Activated T-helper 9 cell treated with anti-CD3 and anti-CD28 coated beads, Interleukin-2, amount 50 U/mL, for 16 hours (primary cell): ENCODE data around the gene CENPC.
"Not testable (repeated sequence)": the region's sequence is repeated elsewhere in the genome, so short reads cannot be mapped to it uniquely, and the experiment has no call there.

Experiments used
- DNase-seq: peaks from one replicate; pipeline ENCODE4 v3.0.0-alpha.2; 2020; ENCODE audit warnings: low read depth

CENPC gene

DNA sequence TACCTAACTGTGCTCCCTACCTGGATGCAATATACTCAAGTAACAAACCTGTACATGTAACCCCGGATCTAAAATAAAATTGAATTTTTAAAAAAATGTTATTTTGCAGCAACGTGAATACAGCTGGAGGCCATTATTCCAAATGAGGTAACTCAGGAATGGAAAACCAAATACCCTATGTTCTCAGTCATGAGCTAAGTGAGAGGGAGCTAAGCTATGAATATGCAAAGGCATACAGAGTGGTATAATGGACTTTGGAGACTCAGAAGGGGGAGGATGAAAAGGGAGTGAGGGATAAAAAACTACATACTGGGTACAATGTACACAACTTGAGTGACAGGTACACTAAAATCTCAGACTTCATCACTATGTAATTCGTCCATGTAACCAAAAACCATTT, 78.6 kb downstream of the CENPC start:
- no peak for DNase-seq

DNA sequence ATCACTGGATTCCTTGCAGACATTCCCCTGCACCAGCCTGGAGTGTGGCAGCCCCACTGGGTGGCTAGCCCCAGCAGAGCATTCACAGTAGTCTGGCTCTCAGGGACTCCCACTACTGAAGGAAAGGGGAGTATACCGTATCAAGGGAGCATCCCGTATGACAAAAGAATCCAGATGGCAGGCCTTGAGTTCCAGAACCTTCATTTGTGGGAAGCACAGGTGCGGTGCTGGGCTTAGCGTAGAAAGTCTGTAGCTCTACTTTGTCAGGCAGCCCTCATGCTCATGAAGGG, 79.6 kb downstream of the CENPC start:
- no peak for DNase-seq

DNA sequence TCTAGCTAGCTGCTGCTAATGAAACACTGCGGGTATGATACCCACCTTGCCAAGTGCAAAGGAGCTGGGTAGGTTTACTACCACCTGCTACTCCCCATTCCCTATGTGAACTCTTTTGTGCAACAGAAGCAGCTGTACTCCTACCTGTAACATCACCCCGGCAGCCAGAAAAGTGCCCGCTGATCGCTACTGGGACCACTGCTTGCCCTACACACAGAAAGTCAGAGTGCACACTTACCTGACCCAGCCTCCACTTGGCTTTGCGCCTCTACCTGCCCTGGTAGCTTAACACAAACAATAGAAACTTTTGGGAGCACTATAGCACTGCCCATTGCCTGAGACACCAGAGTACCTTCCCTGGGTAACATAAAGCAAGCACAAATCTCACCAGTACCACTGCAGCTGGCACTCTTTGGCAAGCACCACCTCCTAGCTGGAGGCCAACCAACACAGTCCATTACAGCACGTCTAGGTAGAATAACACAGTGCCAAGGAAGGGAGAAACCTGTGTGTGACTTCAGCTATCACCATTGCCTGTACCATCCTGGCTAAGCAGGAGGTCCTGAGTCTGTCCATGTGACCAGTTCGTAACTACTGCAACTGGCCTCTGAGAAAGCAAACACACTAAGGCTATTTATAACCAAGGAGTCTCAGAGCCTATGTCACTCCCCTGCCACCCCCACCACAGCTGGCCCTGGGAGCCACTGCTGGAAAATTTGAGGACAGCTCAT, 80.1 kb downstream of the CENPC start:
- DNase-seq = no peak

DNA sequence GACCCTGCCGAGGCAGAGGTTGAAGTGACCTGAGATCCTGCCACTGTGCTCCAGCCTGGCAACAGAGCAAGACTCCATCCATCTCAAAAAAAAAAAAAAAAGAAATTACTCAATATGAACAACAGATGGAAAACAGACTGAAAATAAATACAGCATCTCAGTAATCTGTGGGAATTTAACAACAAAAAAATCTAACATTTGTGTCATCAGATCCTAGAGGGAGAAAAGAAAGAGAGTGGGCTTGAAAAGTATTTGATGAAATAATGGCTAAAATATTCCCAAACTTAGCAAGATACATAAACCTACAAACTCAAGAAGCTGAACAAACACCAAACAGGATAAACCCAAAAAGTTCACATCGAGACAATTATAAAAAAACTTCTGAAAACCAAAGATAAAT, 84.7 kb downstream of the CENPC start:
- no peak for DNase-seq

DNA sequence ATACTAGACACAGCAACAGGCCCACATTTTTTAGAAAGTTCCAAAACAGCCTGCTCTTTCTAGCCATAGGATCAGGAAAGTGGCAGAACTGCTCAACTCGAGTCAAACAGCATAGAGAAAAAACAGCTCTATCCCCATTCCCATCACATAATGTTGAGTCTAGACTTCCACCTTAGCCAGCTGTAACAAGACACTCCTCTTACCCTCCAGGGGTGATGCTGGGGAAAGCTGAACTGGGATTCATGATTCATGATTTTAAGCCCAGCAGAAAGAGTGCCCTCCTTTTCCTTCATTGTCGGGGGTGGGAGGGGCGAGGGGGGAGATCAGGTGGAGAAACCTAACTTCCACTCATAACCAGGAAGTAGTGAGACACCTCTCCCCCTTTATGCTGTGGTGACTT, 86.1 kb downstream of the CENPC start:
- DNase-seq = no peak

DNA sequence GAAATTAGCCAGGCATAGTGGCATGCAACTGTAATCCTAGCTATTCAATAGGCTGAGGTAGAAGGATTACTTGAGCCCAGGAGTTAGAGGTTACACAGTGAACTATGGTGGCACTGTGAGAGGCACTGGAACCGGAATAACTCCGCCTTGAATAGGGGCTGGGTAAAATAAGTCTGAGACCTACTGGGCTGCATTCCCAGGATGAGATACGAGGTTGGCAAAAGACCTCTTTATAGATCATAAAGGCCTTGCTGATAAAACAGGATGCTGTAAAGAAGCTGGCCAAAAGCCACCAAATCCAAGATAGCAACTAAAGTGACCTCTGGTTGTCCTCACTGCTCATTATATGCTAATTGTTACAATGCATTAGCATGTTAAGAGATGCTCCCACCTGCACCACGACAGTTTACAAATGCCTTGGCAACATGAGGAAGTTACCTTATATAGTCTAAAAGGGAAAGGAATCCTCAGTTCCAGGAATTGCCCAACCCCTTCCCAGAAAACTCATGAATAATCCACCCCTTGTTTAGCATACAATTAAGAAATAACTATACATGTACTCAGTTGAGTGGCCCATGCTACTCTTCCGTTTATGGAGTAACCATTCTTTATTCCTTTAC, 88.6 kb downstream of the CENPC start:
- DNase-seq = no peak

DNA sequence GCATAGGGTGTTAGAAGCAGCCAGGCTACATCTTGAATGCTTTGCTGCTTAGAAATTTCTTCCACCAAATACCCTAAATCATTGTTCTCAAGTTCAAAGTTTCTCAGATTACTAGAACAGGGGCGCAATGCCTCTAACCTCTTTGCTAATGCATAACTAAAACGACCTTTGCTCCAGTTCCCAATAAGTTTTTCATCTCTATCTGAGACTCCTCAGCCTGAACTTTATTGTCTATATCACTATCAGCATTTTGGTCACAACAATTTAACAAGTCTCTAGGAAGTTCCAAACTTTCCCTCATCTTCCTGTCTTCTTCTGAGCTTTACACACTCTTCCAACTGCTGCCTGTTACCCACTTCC, 92.5 kb downstream of the CENPC start:
- not testable (repeated sequence) for DNase-seq

DNA sequence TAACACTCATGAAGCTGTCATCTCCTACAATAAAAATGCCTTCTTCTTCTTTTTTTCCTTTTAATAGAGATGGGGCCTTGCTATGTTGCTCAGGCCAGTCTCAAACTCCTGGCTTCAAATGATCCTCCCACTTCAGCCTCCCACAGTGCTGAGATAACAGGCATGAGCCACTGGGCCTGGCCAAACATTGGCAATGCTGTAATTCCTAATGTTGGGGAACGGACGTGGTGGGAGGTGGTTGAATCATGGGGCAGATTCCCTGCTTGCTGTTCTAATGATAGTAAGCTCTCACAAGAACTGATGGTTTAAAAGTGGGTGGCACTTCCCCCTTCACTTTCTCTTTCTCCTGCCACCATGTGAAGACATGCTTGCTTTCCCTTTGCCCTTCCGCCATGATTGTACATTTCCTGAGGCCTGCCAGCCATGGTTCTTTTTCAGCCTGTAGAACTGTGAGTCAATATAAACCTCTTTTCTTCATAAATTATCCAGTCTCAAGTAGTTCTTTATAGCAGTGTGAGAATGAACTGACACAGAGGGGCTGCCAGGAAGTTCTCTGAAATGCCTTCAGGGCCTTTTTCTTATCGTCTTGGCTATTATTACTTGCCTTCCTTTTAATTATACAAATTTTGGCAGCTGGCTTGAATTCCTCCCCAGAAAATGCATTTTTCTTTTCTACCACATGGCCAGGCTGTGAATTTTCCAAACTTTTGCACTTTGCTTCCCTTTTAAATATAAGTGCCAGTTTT, 93.0 kb downstream of the CENPC start:
- no peak for DNase-seq

DNA sequence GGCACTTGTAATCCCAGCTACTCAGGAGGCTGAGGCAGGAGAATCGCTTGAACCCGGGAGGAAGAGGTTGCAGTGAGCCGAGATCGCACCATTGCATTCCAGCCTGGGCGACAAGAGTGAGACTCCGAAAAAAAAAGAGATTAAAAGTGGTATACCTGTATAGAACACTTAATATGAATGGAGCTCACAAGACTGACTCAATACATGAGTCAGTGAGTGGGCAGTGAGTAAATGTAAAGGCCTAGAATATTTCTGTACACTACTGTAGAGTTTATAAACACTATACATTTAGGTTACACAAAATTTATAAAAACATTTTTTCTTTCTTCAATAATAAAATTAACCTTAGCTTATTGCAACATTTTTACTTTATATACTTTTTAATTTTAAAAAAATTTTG, 93.8 kb downstream of the CENPC start:
- DNase-seq = no peak

DNA sequence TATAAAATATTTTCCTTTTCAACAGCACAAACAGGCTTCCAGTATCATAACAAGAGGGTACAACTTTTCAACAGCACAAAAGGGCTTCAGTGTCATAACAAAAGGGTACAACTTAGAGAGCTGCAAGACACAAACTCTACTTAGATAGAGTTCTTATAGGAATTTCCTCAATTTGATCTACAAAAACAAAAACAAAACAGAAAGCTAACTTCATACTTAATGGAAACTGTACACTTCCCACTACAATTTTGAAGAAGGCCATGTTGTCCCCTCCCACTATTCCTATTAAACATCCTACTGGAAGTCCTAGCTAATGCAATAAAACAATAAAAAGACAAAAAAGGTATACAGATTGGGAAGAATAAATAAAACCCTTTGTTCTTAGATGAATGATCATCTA, 96.7 kb downstream of the CENPC start:
- DNase-seq = no peak

DNA sequence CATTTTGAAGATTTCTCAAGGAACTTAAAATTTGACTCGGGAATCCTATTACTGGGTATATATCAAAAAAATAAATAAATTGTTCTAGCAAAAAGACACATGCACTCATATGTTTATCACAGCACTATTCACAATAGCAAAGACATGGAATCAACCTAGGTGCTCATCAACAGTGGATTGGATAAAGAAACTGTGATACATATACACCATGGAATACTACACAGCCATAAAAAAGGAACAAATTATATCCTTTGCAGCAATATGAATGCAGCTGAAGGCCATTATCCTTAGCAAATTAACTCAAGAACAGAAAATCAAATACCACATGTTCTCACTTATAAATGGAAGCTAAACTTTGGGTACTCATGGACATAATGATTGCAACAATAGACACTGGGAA, 97.4 kb downstream of the CENPC start:
- DNase-seq = no peak

DNA sequence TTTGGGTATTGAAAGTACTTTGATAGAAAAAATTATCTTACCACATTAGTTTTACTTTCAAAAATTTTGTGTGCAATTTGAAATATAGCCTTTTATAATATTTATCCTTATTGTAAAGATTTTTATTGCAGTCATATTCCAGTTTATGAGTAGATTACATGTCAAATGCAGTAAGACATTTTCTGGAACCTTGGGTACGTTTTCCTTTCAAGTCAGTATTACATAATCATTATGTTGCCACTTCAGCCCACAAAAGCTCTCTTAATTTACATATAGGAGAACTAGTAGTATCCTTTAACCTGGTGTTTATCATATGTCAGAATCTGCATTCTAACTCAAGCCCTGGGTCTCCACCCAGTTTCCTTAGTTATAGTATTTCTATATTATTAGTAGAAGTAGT, 98.5 kb downstream of the CENPC start:
- DNase-seq = no peak

DNA sequence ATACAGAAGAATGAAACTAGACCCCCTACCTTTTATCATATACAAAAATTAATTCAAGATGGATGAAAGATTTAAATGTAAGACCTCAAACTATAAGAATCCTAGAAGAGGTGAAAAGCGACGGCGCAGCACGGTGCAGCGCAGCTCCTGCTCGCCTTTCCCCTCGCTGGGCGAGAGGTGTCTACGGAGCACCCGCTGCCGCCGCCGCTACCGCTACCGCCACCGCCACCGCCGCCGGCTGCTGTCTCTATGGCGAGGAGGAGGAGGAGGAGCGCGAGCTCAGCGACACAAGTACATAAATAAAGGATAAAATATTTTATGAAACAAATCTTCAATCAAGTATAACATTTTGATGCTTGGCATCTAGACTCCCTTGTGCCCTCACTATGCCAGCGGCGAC, 99.4 kb downstream of the CENPC start:
- not testable (repeated sequence) for DNase-seq

DNA sequence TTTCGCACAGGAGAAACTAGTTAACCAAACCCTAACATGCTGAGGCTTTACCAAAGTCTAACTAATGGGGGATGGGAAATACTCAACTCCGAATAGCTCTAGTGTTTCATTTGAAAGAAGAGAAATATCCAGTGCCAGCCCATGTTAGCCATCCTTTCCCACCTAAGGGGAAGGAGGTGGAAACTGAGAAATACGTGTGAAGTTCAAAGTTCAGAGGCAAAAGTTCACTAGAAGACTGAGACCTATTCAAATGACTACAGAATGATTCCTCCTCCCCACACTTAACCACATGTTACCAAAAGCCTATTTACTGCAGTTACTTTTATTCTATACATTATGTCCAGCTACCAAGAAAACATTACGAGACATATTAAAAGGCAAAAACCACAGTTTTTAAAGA, 106.3 kb downstream of the CENPC start:
- DNase-seq = no peak

DNA sequence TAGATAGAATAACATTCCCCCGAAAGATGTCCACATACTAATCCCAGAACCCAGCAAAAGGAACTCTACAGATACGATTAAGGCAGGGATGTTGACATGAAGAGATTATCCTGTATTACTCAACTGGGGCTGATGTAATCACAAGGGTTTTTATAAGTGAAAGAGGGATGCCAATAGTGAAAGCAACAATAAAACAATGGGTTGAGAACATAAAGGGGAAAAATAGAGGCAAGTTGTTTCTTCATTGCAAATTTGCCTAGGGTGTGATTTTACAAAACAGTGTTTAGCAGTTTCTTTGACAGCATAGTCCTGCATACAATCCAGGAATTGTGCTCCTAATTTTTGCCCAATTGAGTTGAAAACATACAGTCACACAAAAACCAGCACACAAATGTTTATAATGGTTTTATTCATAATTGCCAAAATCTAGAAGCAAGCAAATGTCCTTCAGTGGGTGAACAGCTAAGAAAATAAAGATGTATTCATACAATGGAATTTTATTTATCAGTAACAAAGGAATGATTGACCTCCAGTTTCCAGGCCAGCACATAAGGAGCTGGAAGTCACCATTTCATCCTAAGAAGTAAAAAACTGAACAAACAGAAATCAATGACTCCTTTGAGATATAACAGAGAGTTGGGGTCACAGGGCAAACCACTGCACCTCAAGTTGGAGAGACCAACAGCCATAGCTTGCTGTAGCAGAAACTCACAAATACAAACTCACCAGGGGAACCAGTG, 107.2 kb downstream of the CENPC start:
- DNase-seq = no peak

DNA sequence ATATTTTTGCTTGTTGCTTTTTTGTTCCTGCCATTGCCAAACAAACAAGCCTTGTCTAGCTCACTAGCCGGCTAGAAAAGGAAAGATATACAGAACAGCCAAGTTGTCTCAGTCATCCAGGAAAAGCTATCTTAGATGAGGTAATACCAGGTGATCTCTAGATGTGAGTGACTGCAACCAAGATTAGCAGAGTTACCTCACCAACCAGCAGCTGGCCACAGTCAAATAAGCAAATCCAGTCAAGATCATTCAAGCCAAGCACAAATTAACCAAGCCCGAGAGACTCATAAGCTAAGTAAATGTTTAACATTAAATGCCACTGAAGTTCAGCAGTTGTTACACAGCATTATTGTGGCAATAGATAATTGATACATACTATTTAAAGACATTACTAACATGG, 108.6 kb downstream of the CENPC start:
- DNase-seq = no peak

DNA sequence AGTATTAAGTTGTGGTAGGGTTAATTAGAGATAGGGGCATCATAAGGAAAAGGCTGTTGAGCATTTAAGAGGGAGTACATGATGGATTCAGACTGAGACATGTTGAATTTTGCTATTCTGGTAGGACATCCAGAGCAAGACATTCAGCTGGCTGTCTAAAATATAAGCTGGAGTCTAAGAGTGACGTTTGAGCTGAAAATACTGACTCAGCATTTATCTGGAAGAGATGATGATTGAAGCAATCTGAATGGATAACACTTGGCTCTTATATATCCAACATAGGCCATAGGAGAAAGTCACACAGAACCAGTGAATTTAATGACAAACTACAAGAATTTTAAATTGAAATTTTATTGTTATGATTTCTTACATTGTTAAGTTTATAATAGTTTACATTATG, 114.3 kb downstream of the CENPC start:
- DNase-seq = no peak

DNA sequence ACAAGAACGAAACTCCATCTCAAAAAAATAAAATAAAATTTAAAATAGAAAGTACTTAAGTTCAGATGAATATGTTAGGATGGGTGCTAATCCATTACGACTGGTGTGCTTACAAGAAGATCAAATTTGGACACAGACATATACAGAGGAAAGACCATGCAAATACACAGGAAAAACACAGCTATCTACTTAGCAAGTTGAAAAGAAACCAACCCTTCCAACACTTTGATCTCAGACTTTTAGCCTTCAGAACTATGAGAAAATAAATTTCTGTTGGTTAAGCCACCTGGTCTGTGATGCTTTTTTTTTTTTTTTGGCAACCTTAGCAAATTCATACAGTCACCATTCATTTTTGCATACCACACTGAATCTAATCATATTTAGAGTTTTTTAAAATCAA, 116.5 kb downstream of the CENPC start:
- DNase-seq = no peak
